NCI-H146 treated with DMSO at 0.1 percent for 48 hours (cell line): ENCODE measurements around the gene OTULIN.

Source experiments
- DNase-seq: peaks from one replicate; lab custom pipeline; 2025; ENCODE audit not compliant: unreplicated experiment; lab: John Stamatoyannopoulos, UW

OTULIN gene

GRCh38 chr5:14664270-14665100 is at the start of gene OTULIN:
Gene OTULIN (plus strand): TSS chr5:14664718. CDS start chr5:14664826, 108 bp downstream.
- peak; percentile 78 for DNase-seq

DNA sequence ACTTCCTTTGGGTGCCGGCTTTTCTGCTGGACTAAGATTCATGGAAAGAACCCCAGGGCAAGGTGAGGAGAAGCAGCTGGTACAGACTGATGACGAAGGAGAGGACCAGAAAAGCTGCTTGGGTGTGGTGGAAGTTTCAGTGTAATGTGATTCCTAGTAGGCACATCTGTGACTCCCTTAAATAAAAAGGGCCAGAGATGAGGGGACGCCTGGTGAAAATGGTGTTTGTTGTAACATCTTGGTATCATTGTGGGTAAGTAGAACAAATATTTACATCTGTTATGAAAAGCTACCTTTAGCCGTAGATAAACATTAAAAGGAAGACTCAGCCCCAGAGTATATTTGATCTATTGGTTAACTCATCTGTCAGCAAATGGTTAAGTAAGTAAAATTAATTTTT is 49.2 kb upstream of the OTULIN start:
- peak; percentile 81 for DNase-seq

- no peak for DNase-seq
These were observed 47.1 kb upstream of the OTULIN start for GRCh38 chr5:14617441-14617840.

DNA sequence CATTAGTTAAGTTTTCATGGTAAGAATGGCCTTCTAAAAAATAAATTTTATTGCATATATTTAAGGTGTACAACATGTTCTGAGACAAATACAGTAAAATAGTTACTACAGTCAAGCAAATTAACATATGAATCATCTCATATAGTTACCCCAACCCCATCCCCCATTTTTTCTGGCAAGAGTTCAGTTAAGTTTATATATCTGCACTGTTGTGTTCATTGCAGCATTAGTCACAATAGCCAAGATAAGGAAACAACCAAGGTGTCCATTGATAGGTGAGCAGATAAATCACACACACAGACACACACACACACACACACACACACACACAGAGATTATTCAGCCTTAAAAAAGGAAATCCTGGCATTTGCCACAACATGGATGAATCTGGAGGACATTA is 37.2 kb upstream of the OTULIN start:
- DNase-seq: no peak

DNA sequence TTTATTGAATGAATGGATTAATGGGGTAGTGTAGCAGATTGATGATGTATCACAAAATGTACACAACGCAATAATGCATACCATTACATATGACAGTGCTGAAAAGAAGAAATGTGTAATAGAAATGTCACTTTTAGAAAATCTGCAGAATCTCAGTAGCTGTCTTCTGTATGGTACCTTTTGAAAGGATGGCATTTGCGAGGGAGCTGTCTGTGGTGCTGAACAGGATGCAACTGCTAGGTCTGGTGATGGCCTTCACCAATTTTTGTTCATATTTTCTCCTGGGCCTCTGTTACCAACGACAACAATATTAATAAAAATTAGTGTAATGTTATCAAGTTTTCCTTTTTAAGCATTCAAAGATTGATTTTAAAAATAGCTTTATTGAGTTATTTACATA is 36.2 kb upstream of the OTULIN start:
- DNase-seq: no peak

GRCh38 chr5:14630671-14631070 is 33.8 kb upstream of the OTULIN start:
- DNase-seq: no peak

- DNase-seq: no peak
These were observed 28.9 kb upstream of the OTULIN start for GRCh38 chr5:14635656-14636055.

DNA sequence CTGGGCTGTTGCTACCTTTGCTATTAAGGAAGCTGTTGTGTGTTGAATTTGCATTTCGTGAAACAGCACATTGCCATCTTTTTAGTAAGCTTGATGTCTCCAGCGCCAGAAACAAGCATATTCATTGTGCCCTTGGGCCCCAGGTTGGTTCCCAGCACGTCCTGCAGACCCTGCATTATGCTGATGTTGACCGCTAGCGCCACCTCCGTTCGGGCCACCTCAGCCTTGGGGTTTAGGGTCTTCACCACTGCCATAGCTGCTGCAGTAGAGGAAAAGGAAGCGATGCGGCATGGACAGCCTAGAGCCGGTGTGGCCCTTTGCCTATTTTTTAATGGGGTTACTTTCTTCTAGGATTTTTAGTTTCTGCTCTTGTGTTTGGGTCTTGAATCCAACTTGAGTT is 23.8 kb upstream of the OTULIN start:
- no peak for DNase-seq

- no peak for DNase-seq
These were observed 19.8 kb upstream of the OTULIN start for GRCh38 chr5:14644623-14645237.

DNA sequence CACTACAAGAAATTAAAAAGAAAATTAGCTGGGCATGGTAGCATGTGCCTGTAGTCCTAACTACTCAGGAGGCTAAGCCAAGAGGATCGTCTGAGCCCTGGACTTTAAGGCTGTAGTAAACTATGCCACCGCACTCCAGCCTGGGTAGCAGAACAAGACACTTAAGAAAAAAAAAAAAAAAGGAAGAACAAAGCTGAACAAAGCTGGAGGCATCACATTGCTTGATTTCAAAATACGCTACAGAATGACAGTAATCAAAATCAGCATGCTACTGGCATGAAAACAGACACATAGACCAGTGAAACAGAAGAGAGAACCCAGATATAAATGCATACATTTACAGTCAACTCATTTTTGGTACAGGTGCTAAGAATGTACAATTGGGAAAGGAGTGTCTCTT is 14.5 kb upstream of the OTULIN start:
- DNase-seq: no peak

GRCh38 chr5:14655146-14655741 is 9.3 kb upstream of the OTULIN start:
- no peak for DNase-seq

DNA sequence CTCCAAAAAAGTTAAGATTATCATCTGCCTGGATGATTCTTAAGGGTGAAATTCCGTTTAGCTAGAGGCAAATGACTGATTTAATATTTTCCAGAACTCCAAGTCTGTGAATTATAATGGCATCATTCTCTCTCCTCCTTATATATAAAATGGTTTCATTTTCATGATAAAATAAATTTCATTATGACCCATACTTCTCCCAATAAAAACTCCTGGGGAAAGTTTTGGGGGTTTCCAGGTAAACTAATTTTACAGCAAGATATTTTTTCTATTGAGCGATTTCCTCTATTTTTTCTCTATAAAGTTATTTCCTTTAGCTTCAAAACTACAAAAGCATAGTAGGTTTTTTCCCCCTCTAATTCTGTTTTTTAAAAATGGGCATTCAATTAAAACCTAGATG is 7.6 kb upstream of the OTULIN start:
- DNase-seq: no peak

- DNase-seq: no peak
These were observed 4.5 kb upstream of the OTULIN start for GRCh38 chr5:14659821-14660607.

GRCh38 chr5:14660833-14661232 is 3.7 kb upstream of the OTULIN start:
- no peak for DNase-seq

- no peak for DNase-seq
These were observed 1.7 kb upstream of the OTULIN start for GRCh38 chr5:14662721-14663260.

DNA sequence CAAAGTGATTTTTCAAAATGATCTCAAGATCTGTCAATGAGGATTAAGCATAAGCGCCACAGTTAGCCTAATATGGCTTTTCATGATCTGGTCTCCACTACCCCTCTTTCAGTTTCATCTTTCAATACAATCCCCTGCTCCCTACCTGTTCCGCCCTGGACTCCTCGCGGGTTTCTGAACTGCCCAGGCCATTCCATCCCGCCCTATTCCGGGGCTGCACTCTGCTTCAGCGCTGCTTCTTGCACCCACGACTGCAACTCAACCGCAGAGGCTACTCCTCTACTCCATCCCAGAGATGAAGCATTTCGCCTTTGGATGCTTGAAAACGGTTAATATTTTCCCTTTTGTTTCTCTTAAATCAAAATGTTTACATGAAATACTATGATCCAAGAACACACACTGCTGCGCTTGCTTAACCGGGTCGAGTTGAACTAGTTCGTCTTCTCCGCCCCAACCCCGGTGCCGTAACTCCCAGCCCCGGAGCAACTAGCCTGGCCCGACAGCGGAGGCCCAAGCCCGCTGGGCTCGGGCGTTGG is 716 bp upstream of the OTULIN start:
- DNase-seq: peak; percentile 43

GRCh38 chr5:14665101-14665822 is 744 bp downstream of the OTULIN start:
- DNase-seq: no peak

DNA sequence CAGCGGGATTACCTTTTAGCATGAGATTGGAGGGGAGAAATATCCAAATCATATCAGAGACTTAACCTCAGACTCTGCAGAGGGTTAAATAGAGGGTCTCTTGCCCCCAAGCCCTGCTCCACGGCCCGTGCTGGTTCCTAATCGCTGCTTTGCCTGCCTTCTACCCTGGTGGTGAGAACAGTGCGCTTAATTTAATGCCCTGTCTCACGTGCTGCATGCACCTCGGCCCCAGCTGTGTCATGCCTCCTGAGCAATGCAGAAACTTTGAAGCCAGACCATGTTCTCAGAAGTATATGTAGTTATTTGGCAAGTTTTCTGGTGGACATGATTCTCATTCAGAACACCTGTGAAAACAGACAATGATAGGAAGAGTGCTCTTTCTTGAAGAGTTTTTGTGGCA is 1.4 kb downstream of the OTULIN start:
- no peak for DNase-seq

DNA sequence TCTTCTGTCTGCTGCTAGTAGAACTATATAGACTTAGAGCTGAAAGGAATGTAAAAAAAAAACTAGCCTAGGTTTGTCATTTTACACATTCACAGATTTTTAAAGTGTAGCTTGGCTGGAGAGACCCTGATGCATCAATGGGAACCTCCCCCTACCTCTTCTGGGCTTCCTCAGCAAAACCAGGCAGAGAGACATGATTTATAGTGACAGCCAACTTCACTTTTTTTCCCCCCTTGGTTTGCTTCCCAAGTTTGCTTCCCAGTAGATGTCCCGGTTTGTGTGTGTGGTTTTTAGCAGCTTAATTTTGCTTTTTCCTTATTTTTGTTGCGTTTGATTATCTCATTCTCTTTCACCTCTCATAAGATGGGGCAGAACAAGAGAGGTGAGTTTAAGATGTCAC is 1.8 kb downstream of the OTULIN start:
- no peak for DNase-seq

- DNase-seq: no peak
These were observed 2.8 kb downstream of the OTULIN start for GRCh38 chr5:14667290-14667689.
